ENCODE measurements around the gene DONSON. TPM values are rescaled to one million over a fixed set of nuclear protein-coding genes. Genes with fewer than 3 reads are reported as not detected.
"Not testable (repeated sequence)": the region's sequence is repeated elsewhere in the genome, so short reads cannot be mapped to it uniquely, and the experiment has no call there.

Gene DONSON
- polyA plus RNA-seq, 1 experiment = 12.7 TPM

DNA sequence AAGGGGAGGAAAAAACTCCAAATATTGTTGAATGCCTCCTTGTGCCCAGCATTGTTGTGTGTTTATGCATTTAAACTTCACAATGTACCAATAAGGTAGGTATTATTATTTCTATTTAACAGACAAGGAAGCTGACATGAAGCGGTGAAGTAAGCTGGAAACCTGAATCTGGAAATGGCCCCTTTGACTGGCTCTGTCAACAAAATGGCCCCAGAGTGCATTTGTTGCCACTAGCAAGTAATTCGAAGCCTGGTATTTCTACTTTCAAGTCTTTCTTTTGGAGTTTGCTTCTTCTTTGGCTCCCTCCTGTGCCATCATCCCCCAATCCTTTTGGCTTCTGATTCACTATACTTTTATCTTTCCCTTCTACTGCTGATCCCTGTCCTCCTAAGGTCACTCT lies 29.9 kb upstream of the DONSON start:
- Histone ChIP-seq H3K27me3 (ENCODE audit: control insufficient read depth, insufficient read depth, low read length) (no peaks in the 10 kb centered on the region), H3K36me3 (ENCODE audit: control insufficient read depth, insufficient read depth, low read length) (peaks cover 3% of the 10 kb centered on the region), H3K4me3 (ENCODE audit: low read depth, low read length) (no peak overlapping the region)
- ChIA-PET POLR2A (no interaction called here), CTCF (interaction anchor here (1.7 kb wide), 1 partner anchor 13 kb away, joined by 5 read pairs; no protein-coding TSS in a partner anchor)
- no peak for DNase-seq (ENCODE audit: low read depth)
- TF ChIP-seq, protein P1, sequence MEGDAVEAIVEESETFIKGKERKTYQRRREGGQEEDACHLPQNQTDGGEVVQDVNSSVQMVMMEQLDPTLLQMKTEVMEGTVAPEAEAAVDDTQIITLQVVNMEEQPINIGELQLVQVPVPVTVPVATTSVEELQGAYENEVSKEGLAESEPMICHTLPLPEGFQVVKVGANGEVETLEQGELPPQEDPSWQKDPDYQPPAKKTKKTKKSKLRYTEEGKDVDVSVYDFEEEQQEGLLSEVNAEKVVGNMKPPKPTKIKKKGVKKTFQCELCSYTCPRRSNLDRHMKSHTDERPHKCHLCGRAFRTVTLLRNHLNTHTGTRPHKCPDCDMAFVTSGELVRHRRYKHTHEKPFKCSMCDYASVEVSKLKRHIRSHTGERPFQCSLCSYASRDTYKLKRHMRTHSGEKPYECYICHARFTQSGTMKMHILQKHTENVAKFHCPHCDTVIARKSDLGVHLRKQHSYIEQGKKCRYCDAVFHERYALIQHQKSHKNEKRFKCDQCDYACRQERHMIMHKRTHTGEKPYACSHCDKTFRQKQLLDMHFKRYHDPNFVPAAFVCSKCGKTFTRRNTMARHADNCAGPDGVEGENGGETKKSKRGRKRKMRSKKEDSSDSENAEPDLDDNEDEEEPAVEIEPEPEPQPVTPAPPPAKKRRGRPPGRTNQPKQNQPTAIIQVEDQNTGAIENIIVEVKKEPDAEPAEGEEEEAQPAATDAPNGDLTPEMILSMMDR (IDR thresholded peaks at IDR 0.05; ENCODE audit: insufficient read depth, low read depth, low read length) = no peak

DNA sequence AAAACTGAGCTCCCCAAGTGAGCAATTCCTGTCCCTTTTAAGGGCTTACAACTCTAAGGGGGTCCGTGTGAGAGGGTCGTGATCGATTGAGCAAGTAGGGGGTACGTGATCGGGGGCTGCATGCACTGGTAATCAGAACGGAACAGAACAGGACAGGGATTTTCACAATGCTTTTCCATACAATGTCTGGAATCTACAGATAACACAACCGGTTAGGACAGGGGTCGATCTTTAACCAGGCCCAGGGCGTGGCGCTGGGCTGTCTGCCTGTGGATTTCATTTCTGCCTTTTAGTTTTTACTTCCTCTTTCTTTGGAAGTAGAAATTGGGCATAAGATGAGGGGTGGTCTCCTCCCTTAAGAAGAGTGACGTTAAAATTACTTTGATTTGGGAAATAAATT lies 29.1 kb upstream of the DONSON start:
- POLR2A ChIA-PET; H3K4me3 ChIP-seq (ENCODE audit: low read depth, low read length); H3K27me3 ChIP-seq (ENCODE audit: control insufficient read depth, insufficient read depth, low read length); DNase-seq (ENCODE audit: low read depth); H3K36me3 ChIP-seq (ENCODE audit: control insufficient read depth, insufficient read depth, low read length): not testable (repeated sequence)
- CTCF ChIA-PET = interaction anchor here (1.7 kb wide), 1 partner anchor 12 kb away, joined by 5 read pairs; no protein-coding TSS in a partner anchor

DNA sequence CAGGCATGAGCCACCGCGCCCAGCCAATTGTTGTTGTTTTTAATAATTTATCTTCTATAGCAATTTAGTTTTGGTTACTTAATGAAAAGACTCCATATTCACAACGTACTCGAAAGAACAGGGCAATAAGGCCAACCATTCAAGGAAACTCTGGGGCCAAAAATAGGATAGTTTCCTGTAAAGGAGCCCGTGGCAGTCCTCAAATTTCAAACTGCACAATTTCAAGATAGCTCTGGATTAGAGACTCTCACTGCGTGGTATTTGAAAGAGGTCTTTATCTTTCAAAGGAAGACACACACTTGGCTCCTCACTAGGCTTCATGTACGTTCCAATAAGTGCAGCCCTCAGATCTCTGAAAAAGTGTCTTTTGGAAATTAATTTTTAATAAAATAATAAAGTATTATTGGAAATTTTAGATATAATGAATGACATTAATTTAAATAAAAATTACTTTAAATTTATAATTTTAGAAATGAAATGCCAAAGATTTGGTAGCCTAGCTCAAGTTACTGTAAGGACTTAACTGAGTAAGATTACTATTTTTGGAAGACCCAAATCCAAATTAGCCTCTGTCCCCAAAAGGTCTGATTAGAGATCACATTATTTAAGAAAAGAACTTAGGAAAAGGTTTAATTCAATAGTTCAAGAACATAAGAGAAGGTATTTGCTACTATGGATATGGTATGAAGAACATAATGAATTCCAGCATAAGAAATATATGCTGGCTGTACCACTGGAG lies 22.7 kb upstream of the DONSON start:
- no peak for DNase-seq (ENCODE audit: low read depth)
- H3K4me3 ChIP-seq (ENCODE audit: low read depth, low read length) = no peak overlapping the region
- no peaks in the 10 kb centered on the region for H3K27me3 ChIP-seq (ENCODE audit: control insufficient read depth, insufficient read depth, low read length)
- H3K36me3 ChIP-seq (ENCODE audit: control insufficient read depth, insufficient read depth, low read length) = peaks cover 5% of the 10 kb centered on the region
- TF ChIP-seq, protein P1 (IDR thresholded peaks at IDR 0.05; ENCODE audit: insufficient read depth, low read depth, low read length) = no peak
- CTCF ChIA-PET = interaction anchor here (0.7 to 1.2 kb wide), 3 partner anchors 20 to 283 kb away, joined by 3 to 4 read pairs (median 3); no protein-coding TSS in a partner anchor
- POLR2A ChIA-PET = no interaction called here

DNA sequence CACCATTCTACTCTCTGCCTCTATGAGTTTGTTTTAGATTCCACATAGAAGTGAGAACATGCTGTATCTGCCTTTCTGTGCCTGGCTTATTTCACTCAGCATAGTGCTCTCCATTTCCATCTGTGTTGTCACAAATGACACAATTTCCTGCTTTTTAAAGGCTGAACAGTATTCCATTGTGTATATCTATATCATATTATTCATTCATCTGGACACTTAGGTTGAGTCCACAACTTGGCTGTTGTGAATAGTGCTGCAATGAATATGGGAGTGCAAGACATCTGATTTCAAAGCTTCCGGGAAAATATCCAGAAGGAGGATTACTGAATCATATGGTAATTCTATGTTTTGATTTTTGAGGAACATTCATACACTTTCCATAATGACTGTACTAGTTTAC lies 20.1 kb upstream of the DONSON start:
- Histone ChIP-seq H3K36me3 (ENCODE audit: control insufficient read depth, insufficient read depth, low read length) (peaks cover 4% of the 10 kb centered on the region), H3K4me3 (ENCODE audit: low read depth, low read length) (no peak overlapping the region), H3K27me3 (ENCODE audit: control insufficient read depth, insufficient read depth, low read length) (no peaks in the 10 kb centered on the region)
- DNase-seq (ENCODE audit: low read depth) = no peak
- ChIA-PET CTCF (no interaction called here), POLR2A (no interaction called here)
- TF ChIP-seq, protein P1 (IDR thresholded peaks at IDR 0.05; ENCODE audit: insufficient read depth, low read depth, low read length) = no peak

DNA sequence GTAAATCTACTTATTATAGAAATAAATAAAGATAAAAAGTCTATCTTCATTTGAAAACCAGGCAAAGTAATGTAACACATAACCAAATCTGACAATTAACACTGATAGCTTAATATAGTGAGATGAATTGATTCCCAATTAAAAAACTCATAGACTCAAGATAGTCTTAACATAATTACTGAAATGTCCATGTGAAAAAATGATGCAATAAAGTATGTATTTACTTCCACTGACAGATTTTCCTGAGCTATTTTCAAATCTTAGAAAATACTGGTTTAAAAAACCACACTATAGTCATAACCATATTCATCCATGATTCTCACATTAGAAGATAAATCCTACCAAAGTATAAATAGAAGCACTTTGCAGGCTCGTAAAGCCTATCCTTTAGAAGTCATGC lies 9.6 kb upstream of the DONSON start:
- ChIA-PET CTCF (interaction anchor here (2.2 kb wide), 1 partner anchor 9 kb away, joined by 6 read pairs; no protein-coding TSS in a partner anchor), POLR2A (no interaction called here)
- Histone ChIP-seq H3K36me3 (ENCODE audit: control insufficient read depth, insufficient read depth, low read length) (peaks cover 8% of the 10 kb centered on the region), H3K27me3 (ENCODE audit: control insufficient read depth, insufficient read depth, low read length) (no peaks in the 10 kb centered on the region), H3K4me3 (ENCODE audit: low read depth, low read length) (no peak overlapping the region)
- no peak for DNase-seq (ENCODE audit: low read depth)
- TF ChIP-seq, protein P1 (IDR thresholded peaks at IDR 0.05; ENCODE audit: insufficient read depth, low read depth, low read length) = no peak

Measured in BJ (cell line).